Liver (tissue), 3 donors: ENCODE measurements around the gene PNPLA3.

Experiments
- EGR1 ChIP-seq, 2 donors: IDR thresholded peaks; 2 replicates each; pipeline ENCODE4 v1.6.1; 2016 to 2018; ENCODE audit warnings: antibody characterized with exemption in 2 of 2, low read depth in 2 of 2
- MAX ChIP-seq: IDR thresholded peaks from 2 replicates; pipeline ENCODE4 v1.6.1; 2016; ENCODE audit warnings: antibody characterized with exemption
- RAD21 ChIP-seq, 2 donors: IDR thresholded peaks; 2 replicates each; pipeline ENCODE4 v1.6.1; 2016; ENCODE audit warnings: antibody characterized with exemption in 2 of 2, mild to moderate bottlenecking in 2 of 2
- RXRA ChIP-seq, 2 donors: IDR thresholded peaks; 2 replicates each; pipeline ENCODE4 v1.6.1; 2017 to 2018; ENCODE audit warnings: antibody characterized with exemption in 2 of 2, mild to moderate bottlenecking in 1 of 2
- SP1 ChIP-seq: IDR thresholded peaks from 2 replicates; pipeline ENCODE4 v1.6.1; 2018; ENCODE audit warnings: antibody characterized with exemption, mild to moderate bottlenecking
- TAF1 ChIP-seq: conservative IDR thresholded peaks from 2 replicates; pipeline ENCODE4 v1.6.1; 2016; ENCODE audit warnings: antibody characterized with exemption, mild to moderate bottlenecking
- YY1 ChIP-seq: IDR thresholded peaks from 2 replicates; pipeline ENCODE4 v1.6.1; 2016; ENCODE audit warnings: antibody characterized with exemption, mild to moderate bottlenecking
- TF ChIP-seq, protein P1 (sequence below): fragments of 150-350 bp; IDR thresholded peaks from 2 replicates; pipeline ENCODE4 v1.5.1; 2017; ENCODE audit warnings: improper control_type of control experiment, low read depth, low read length; ENCODE audit not compliant: missing input control
- TF ChIP-seq, protein P2 (sequence below): IDR thresholded peaks from 2 replicates; pipeline ENCODE4 v1.6.1; 2016; ENCODE audit warnings: antibody characterized with exemption
- TF ChIP-seq, protein P3 (sequence below): IDR thresholded peaks from 2 replicates; pipeline ENCODE4 v1.6.1; 2016; ENCODE audit warnings: antibody characterized with exemption, mild to moderate bottlenecking
- donor health status: healthy.
- donor health status: healthy.

DNA sequence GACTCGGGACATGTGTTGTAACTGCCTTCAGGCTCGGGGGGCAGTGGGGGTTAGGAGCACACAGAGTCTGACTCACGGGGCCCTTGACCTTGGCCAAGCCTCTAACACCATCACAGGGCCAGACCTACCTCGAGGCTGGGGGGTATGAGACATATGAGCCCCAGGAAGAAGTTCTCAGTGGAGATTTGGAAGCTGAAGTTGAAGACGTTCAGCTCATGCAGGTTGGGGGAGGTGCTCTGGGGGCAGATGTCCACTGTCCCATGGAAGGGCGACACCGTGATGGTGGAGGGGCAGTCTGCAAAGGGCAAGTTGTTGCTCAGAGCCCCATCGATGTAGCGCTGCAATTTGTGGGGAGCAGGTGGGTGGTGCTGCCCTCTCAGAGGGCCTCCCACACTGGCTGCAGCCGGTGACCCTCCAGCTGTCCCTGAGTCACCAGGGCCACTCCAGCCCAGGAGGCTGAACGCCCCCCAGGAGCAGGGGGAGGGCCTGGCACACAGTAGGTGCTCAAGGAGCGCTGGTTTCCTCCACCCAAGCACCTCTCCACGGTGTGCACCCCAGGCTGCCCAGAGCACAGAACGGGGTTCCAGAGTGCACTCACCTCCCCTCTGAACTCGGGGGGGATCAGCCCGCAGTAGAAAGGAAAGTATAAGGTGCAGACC lies 34.3 kb upstream of the PNPLA3 start:
- TF ChIP-seq, protein P1, sequence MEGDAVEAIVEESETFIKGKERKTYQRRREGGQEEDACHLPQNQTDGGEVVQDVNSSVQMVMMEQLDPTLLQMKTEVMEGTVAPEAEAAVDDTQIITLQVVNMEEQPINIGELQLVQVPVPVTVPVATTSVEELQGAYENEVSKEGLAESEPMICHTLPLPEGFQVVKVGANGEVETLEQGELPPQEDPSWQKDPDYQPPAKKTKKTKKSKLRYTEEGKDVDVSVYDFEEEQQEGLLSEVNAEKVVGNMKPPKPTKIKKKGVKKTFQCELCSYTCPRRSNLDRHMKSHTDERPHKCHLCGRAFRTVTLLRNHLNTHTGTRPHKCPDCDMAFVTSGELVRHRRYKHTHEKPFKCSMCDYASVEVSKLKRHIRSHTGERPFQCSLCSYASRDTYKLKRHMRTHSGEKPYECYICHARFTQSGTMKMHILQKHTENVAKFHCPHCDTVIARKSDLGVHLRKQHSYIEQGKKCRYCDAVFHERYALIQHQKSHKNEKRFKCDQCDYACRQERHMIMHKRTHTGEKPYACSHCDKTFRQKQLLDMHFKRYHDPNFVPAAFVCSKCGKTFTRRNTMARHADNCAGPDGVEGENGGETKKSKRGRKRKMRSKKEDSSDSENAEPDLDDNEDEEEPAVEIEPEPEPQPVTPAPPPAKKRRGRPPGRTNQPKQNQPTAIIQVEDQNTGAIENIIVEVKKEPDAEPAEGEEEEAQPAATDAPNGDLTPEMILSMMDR = no peak
- TF ChIP-seq, protein P2, sequence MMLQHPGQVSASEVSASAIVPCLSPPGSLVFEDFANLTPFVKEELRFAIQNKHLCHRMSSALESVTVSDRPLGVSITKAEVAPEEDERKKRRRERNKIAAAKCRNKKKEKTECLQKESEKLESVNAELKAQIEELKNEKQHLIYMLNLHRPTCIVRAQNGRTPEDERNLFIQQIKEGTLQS = no peak
- no peak for TF ChIP-seq SP1
- no peak for TF ChIP-seq MAX
- no peak for TF ChIP-seq RAD21 (IDR thresholded peaks at IDR 0.05)
- TF ChIP-seq RXRA (IDR thresholded peaks at IDR 0.05) = no peak
- TF ChIP-seq, protein P3, sequence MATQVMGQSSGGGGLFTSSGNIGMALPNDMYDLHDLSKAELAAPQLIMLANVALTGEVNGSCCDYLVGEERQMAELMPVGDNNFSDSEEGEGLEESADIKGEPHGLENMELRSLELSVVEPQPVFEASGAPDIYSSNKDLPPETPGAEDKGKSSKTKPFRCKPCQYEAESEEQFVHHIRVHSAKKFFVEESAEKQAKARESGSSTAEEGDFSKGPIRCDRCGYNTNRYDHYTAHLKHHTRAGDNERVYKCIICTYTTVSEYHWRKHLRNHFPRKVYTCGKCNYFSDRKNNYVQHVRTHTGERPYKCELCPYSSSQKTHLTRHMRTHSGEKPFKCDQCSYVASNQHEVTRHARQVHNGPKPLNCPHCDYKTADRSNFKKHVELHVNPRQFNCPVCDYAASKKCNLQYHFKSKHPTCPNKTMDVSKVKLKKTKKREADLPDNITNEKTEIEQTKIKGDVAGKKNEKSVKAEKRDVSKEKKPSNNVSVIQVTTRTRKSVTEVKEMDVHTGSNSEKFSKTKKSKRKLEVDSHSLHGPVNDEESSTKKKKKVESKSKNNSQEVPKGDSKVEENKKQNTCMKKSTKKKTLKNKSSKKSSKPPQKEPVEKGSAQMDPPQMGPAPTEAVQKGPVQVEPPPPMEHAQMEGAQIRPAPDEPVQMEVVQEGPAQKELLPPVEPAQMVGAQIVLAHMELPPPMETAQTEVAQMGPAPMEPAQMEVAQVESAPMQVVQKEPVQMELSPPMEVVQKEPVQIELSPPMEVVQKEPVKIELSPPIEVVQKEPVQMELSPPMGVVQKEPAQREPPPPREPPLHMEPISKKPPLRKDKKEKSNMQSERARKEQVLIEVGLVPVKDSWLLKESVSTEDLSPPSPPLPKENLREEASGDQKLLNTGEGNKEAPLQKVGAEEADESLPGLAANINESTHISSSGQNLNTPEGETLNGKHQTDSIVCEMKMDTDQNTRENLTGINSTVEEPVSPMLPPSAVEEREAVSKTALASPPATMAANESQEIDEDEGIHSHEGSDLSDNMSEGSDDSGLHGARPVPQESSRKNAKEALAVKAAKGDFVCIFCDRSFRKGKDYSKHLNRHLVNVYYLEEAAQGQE = no peak
- no peak for TF ChIP-seq YY1
- TF ChIP-seq EGR1 (IDR thresholded peaks at IDR 0.05; ENCODE audit: low read depth in 2 of 2) = no peak
- TF ChIP-seq TAF1 = no peak
